NCI-H2196 (cell line): ENCODE measurements around the gene PIP5K1A.

ENCODE experiments used
- DNase-seq: peaks from one replicate; lab custom pipeline; 2025; ENCODE audit not compliant: unreplicated experiment; lab: John Stamatoyannopoulos, UW

The PIP5K1A gene

DNA sequence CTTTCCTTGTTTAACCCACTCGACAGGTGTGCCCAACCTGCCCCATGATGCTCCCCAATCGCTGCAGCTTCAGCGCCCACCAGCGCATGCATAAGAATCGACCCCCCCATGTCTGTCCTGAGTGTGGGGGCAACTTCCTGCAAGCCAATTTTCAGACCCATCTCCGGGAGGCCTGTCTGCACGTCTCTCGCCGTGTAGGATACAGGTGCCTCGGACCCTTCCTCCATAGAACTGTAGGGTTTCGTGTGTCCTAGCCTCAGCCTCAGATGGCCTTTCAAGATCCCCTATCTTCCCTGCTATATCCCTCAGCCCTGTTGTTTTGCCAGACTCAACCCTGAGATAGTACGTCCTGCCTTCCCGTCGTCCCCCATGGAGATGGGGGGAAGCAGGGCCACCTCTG is 90.2 kb downstream of the PIP5K1A start:
- DNase-seq: no peak

DNA sequence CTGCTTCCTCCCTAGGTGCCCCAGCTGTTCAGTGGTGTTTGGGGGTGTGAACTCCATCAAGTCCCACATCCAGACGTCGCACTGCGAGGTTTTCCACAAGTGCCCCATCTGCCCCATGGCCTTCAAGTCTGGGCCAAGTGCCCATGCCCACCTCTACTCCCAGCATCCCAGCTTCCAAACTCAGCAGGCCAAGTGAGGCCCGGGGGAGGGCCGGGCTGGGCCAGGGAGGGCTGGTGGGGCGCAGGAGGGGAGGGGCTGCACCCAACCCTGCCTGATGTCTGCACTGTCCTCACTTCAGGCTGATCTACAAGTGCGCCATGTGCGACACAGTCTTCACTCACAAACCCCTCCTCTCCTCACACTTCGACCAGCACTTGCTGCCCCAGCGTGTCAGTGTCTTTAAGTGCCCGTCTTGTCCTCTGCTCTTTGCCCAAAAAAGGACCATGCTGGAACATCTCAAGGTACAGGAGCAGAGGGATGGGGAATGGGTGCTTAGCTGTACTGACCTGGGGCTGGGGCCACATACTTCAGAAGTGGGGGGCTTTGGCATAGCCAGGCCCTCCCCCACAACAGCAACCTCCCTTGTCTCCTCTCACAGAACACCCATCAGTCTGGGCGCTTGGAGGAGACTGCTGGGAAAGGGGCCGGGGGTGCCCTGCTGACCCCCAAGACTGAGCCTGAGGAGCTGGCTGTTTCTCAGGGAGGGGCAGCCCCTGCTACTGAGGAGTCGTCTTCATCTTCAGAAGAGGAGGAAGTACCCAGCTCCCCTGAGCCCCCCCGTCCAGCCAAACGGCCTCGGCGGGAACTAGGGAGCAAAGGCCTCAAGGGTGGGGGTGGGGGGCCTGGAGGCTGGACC is 91.0 kb downstream of the PIP5K1A start:
- no peak for DNase-seq

DNA sequence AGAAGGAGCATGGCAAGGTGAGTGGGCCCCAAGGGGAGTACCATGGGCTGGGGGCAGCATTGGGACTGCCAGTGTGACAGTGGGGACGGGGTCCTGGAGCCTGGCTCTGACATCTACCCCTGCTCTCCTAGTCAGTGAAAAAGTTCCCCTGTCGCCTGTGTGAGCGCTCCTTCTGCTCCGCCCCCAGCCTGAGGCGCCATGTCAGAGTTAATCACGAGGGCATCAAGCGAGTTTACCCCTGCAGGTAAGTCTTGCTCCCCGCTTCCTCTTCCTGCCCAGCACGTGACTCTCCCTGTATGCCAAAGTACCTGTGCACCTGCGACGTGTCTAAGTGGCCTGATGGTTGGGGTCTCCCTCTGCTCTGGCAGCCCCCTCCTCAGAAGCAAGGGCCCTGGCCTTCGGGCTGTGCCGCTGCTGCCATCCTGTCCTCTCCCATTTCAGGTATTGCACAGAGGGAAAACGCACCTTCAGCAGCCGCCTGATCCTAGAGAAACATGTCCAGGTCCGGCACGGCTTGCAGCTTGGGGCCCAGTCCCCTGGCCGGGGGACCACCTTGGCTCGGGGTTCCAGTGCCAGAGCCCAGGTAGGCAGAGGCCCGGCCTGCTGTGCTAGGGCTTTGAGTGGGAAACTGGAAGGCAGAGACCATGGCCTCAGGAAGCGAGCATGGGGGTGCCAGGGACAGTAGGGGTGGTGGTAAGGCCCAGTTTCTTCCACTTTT is 91.8 kb downstream of the PIP5K1A start:
- DNase-seq: no peak

DNA sequence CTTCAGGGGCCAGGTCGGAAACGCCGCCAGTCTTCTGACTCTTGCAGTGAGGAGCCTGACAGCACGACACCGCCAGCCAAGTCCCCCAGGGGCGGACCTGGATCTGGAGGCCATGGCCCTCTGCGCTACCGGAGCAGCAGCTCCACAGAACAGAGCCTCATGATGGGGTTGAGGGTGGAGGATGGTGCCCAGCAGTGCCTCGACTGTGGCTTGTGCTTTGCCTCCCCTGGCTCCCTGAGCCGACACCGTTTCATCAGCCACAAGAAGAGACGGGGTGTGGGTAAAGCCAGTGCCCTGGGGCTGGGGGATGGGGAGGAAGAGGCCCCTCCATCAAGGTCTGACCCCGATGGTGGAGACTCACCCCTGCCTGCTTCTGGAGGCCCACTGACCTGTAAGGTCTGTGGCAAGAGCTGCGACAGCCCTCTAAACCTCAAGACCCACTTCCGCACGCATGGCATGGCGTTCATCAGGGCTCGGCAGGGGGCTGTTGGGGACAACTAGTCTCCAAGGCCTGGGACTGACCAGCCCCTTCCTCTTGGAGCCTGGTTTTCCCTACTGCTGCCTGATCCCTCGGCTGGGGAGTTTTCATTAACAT is 92.5 kb downstream of the PIP5K1A start:
- no peak for DNase-seq

DNA sequence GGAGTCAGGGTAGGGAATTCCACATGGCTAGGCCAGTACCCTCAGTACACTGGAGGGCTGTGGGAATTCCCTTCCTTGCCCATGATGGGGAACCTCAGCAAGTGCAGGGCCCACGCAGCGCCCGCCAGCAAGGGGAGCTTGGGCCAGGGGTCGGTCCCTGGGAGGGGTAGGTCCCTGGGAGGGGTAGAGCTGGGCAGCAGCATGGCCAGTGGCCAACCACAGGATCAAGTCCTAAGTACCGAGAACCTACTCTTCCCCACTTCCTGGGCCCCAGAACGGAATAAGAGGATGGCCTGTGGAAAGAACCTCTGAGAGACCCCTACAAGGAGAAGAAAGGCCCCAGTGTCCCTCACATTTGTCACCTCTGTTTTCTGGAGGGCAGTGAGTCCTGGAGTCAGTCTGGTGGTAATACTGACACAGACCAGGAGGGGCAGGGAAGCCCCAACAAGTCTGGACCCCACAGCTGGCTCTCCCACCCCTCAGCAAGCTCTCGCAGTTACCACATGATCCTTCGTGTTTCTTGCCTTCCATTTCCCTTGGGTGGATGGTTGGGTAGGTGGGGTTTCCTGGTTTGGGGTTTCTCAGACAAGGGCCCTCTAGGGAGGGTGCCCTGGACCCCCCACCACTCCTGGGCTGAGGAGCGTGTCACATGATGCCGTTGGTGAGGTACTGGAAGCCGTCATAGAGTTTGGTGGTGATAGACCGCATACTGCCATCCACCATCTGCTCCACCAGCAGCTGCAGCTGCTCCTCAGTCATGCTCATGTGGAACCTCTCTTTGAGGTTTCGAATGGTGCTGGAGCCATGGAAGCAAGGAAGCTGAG is 94.1 kb downstream of the PIP5K1A start:
- DNase-seq: no peak

DNA sequence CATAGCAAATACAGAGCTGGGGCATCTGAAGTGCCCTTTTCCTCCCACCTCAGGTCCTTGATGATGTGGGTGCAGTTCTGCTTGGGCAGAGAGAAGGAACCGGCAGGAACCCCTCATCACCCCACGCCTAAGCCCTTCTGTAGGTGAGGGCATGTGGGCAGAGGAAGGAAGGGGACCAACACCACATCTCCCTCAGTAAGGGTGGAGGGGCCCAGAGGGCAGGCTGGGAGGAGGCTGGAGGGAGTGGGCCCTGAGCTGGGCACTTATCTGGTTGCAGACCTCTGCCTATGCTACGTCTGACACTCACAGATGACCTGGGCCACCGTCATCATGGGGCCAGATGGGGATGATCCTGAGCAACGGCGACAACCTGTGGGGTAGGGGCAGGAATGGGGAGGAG is 94.7 kb downstream of the PIP5K1A start:
- DNase-seq: no peak

DNA sequence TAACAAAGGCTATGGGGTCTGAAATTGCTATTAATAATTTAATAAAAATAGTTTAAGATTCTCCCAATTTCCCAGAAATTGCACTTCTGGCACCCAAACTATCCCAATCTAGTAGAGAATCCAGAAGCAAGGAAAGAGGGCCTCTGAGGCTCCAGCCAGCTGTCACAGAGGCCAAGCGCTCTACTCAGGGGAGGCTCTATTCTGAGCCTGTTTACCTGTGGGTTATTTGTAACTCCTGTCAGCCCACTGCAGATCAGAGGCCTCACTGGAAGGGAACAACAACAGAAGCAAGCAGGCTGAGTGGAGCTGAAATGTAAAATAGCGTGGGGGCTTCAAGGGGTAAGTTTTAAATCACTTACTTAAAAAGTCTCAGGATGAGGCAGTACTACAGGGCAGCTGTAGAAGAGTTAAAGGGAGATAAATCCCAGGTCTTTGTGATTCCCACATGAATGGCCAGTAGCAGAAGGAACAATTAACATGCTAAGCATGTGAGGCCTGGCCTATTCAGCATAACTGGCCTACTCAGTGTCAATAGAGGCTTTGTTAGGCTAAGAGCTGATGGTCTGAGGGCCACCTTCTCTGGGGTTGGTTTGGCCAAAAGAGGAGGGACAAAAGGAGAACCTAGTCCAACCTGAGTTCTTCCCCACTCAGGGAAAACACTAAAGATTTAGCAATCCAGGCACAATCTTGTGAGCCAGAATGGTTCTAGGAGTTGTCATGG is 96.5 kb downstream of the PIP5K1A start:
- no peak for DNase-seq
